Tibial nerve (tissue), 4 donors: ENCODE results near the gene GPC6. TPM values are rescaled to one million over a fixed set of nuclear protein-coding genes. Genes with fewer than 3 reads are reported as not detected.

ENCODE experiments used
- DNase-seq, 2 donors: peaks; one replicate each; pipeline ENCODE4 v3.0.0-alpha.2; 2019; ENCODE audit warnings: low spot score in 2 of 2
- H3K27ac ChIP-seq, 4 donors: fragments of 200-600 bp; sonication (generic) in 3 of 4; one replicate each; pipeline ENCODE4 v1.5.1; 2017 to 2019; ENCODE audit warnings: mild to moderate bottlenecking in 1 of 4
- H3K27me3 ChIP-seq, 2 donors: fragments of 200-600 bp; sonication (generic) in 1 of 2; one replicate each; pipeline versions ENCODE4 v1.5.1 to v1.6.0; 2017 to 2019
- H3K36me3 ChIP-seq, 3 donors: fragments of 200-600 bp; sonication (generic); one replicate each; pipeline ENCODE4 v1.5.1; 2018 to 2019
- H3K4me1 ChIP-seq, 4 donors: fragments of 200-600 bp; sonication (generic) in 3 of 4; one replicate each; pipeline ENCODE4 v1.5.1; 2017 to 2019
- H3K4me3 ChIP-seq, 4 donors: fragments of 200-600 bp; sonication (generic) in 3 of 4; one replicate each; pipeline ENCODE4 v1.5.1; 2017 to 2019; ENCODE audit warnings: mild to moderate bottlenecking in 1 of 4, moderate library complexity in 1 of 4
- H3K9me3 ChIP-seq, 4 donors: fragments of 200-600 bp; sonication (generic) in 3 of 4; one replicate each; pipeline ENCODE4 v1.5.1; 2017 to 2019
- EP300 ChIP-seq, 2 donors: sonication (generic); formaldehyde crosslinking; IDR thresholded peaks; one replicate each; pipeline ENCODE4 v1.6.1; 2017; ENCODE audit warnings: antibody characterized with exemption in 2 of 2, mild to moderate bottlenecking in 1 of 2
- POLR2A ChIP-seq, 2 donors: fragments of 450-650 bp; IDR thresholded peaks; one replicate each; pipeline ENCODE4 v1.6.1; 2017; ENCODE audit warnings: antibody characterized with exemption in 2 of 2, mild to moderate bottlenecking in 2 of 2, moderate library complexity in 2 of 2
- WGBS, 2 donors: methylation state at CpG; one replicate each; pipeline ENCODE4 v1.1.5; 2018; 5-methylcytosine and 5-hydroxymethylcytosine counted together
- total RNA-seq, 4 donors: library from RNA; depleted of rRNA; stranded (reverse); fragments of >200 nt; gene quantifications; one replicate each; pipeline ENCODE4 v1.1.0, GENCODE V29; 2016
- TF ChIP-seq, protein P1 (sequence below), 5 experiments: fragments of 200-600 bp in 3 of 5; fragments of 450-650 bp in 2 of 5; sonication (generic) in 3 of 5; IDR thresholded peaks; one replicate each; pipeline ENCODE4 v1.5.1; 2016 to 2019; ENCODE audit warnings: antibody characterized with exemption in 5 of 5, mild to moderate bottlenecking in 3 of 5, moderate library complexity in 2 of 5

GPC6 gene
- total RNA-seq, 4 donors from 2014 or later = 21.9 to 39.5 (median 29.8) TPM

DNA sequence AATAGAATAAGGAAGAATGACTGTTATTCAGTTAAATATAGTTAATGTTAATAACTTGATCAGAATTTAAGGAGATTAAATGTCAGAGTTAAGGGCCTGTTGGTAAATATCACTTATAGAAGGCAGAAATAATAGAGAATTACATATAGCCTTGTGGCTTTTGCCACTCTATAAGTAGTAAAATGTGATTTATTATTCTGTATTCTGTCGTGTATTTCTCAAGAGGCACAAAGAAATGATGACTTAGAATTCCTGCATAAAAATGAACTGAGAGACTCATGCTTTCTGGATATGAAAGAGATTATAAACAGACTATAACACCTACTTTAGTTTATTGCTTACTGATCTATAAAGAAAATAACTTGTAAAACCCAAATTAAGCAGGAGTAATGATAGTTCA is 40.1 kb downstream of the GPC6 start:
- no peak overlapping the region for H3K27ac ChIP-seq
- H3K9me3 ChIP-seq = no peaks in the 10 kb centered on the region
- TF ChIP-seq, protein P1, sequence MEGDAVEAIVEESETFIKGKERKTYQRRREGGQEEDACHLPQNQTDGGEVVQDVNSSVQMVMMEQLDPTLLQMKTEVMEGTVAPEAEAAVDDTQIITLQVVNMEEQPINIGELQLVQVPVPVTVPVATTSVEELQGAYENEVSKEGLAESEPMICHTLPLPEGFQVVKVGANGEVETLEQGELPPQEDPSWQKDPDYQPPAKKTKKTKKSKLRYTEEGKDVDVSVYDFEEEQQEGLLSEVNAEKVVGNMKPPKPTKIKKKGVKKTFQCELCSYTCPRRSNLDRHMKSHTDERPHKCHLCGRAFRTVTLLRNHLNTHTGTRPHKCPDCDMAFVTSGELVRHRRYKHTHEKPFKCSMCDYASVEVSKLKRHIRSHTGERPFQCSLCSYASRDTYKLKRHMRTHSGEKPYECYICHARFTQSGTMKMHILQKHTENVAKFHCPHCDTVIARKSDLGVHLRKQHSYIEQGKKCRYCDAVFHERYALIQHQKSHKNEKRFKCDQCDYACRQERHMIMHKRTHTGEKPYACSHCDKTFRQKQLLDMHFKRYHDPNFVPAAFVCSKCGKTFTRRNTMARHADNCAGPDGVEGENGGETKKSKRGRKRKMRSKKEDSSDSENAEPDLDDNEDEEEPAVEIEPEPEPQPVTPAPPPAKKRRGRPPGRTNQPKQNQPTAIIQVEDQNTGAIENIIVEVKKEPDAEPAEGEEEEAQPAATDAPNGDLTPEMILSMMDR (IDR thresholded peaks at IDR 0.05) = no peak
- TF ChIP-seq EP300 (IDR thresholded peaks at IDR 0.05) (no peak), POLR2A (IDR thresholded peaks at IDR 0.05) (no peak)
- no peaks in the 10 kb centered on the region for H3K36me3 ChIP-seq
- 51 to 55% methylated on average over 1 of the region's 1 CpG for WGBS, 2 donors
- H3K27me3 ChIP-seq = no peaks in the 10 kb centered on the region
- H3K4me3 ChIP-seq = no peak overlapping the region
- no peak for DNase-seq
- peaks cover 0 to 5% (median 2%) of the 10 kb centered on the region in 4 donors for H3K4me1 ChIP-seq

DNA sequence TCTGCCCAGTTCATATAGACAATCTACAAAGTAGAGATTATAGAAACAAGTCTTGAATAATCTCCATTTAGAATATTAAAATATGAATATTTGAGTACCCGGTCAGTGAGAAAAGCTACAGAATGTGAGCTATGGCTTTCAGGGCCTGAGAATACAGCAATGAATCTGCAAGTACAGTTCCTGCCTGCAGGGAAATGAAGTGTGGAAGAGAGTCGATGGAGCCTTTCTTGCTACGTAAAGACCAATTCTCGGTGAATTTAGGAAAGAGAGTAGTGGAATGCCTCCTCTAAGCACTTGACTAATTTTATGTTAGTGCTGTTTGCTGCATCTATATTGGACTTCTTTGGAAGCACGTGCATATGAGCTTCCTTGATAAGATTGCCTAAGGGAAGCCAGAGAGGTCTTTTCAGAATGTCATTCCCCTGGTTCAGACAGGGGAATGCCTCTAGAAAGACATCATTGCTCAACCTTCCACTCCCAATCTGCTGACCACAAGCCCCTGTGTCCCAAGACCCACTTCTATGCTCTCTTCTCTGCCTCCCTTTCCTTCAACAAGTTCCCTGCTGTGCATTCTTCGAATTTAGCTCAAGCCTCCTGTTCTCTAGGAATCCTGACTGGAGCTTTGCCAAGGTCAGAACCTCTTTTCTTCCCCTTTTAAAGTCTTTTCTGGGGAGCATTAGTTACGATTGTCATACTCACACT is 41.9 kb downstream of the GPC6 start:
- Histone ChIP-seq H3K4me1 (no peaks in the 10 kb centered on the region), H3K36me3 (no peaks in the 10 kb centered on the region), H3K27ac (no peak overlapping the region), H3K4me3 (no peak overlapping the region), H3K9me3 (no peaks in the 10 kb centered on the region), H3K27me3 (no peaks in the 10 kb centered on the region)
- TF ChIP-seq EP300 (IDR thresholded peaks at IDR 0.05) (no peak), POLR2A (IDR thresholded peaks at IDR 0.05) (no peak)
- TF ChIP-seq, protein P1 (IDR thresholded peaks at IDR 0.05) = no peak
- 85 to 89% methylated on average over 7 of the region's 7 CpGs for WGBS, 2 donors
- no peak for DNase-seq

DNA sequence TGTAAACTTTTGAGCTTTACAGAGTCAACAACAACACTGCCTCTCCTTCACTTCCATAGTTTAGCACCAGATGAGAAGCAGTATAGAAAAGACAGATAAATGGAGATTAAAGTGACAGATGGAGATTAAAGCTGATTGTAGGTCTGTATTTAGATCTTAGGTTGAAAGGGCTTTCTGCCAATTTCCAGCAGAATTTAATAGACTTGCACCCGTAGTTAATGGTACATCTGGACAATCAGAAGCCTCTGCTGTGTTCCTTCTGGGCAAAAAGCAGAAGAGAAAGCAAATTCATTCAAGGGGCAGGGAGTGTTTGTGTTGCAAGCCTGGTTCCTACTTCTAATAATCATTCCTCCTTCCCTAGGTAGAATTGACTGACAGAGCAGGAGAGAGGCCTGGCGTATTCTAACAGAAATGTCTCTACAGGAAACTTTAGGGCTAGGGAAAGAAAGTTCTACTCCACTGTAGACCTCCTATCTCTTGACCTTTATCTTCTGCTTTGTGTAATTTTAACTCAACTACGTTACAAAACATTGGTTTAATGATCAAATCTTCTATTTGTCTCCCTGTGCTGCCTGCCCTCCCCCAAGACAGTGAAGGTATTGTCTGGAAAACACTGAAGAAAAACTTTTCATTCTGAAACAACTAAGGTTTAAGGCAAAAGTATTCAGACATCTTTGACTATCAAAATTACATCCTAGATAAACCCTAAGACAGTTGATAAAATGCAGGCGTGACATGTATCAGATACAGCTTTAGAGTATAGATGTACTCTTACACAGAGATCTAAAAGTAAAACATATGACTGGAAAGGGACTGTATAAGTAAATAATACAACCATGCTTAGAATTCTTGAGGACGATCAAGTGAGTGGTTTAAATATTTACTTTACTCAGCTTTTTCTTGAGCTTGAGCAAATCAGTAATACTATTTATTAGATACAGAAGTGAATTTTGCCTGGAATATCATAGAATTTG is 44.4 kb downstream of the GPC6 start:
- no peaks in the 10 kb centered on the region for H3K9me3 ChIP-seq
- H3K36me3 ChIP-seq = no peaks in the 10 kb centered on the region
- no peaks in the 10 kb centered on the region for H3K4me1 ChIP-seq
- DNase-seq = no peak
- no peak overlapping the region for H3K27ac ChIP-seq
- no peak overlapping the region for H3K4me3 ChIP-seq
- H3K27me3 ChIP-seq = no peaks in the 10 kb centered on the region
- TF ChIP-seq EP300 (IDR thresholded peaks at IDR 0.05) (no peak), POLR2A (IDR thresholded peaks at IDR 0.05) (no peak)
- TF ChIP-seq, protein P1 (IDR thresholded peaks at IDR 0.05) = no peak
- 49 to 53% methylated on average over 5 of the region's 5 CpGs for WGBS, 2 donors

DNA sequence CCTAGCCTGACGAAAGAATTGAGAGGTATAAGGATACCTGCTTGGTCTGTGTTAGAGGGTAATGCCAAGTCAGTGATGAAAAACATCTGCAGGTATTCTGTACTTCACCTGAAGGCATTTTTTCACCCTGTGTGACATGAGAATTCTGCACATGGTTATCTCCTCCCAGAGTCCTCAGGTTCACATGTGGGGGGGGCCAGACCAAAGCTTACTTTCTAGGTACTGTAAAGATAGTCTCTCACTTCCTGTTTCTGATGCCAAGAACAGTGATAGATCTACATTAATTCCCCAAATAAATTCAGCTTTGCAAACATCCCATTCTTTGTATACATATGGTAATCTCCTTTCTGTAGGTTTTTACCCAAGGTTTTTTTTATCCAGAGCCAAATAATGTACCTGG is 53.4 kb downstream of the GPC6 start:
- Histone ChIP-seq H3K4me3 (no peak overlapping the region), H3K9me3 (no peaks in the 10 kb centered on the region), H3K36me3 (no peaks in the 10 kb centered on the region), H3K27me3 (no peaks in the 10 kb centered on the region), H3K4me1 (no peaks in the 10 kb centered on the region), H3K27ac (no peak overlapping the region)
- WGBS, 2 donors = 98 to 100% methylated on average over 1 of the region's 1 CpG
- DNase-seq = no peak
- TF ChIP-seq, protein P1 (IDR thresholded peaks at IDR 0.05) = no peak
- no peak for TF ChIP-seq EP300 (IDR thresholded peaks at IDR 0.05)
- TF ChIP-seq POLR2A (IDR thresholded peaks at IDR 0.05) = no peak

DNA sequence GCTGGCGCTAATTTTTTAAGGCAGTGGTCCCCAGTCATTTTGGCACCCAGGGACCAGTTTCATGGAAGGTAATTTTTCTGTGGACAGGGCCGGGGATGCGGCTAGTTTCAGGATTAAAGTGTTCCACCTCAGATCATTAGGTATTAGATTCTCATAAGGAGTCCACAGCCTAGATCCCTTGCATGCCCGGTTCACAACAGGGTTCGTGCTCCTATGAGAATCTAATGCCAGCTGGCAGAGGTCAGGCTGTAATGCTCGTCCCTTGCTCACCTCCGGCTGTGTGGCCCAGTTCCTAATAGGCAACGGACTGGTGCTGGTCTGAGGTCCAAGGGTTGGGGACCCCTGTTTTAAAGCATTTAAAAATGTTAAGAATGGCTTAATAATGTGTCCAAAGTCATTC is 54.1 kb downstream of the GPC6 start:
- Histone ChIP-seq H3K36me3 (no peaks in the 10 kb centered on the region), H3K27ac (no peak overlapping the region)
- 96% methylated on average over 8 of the region's 8 CpGs for WGBS, 2 donors

More for the DNA sequence above, 54.1 kb downstream of the GPC6 start:
- no peak for TF ChIP-seq POLR2A (IDR thresholded peaks at IDR 0.05)
- TF ChIP-seq, protein P1 (IDR thresholded peaks at IDR 0.05) = no peak
- no peak for TF ChIP-seq EP300 (IDR thresholded peaks at IDR 0.05)
- H3K27me3 ChIP-seq = no peaks in the 10 kb centered on the region
- H3K9me3 ChIP-seq = no peaks in the 10 kb centered on the region
- no peaks in the 10 kb centered on the region for H3K4me1 ChIP-seq
- no peak overlapping the region for H3K4me3 ChIP-seq
- no peak for DNase-seq
